Stimulated activated CD4-positive, alpha-beta T cell treated with anti-CD3 and anti-CD28 coated beads, Interleukin-2, amount 100 ng/mL, for 48 hours (primary cell): ENCODE measurements around the gene WWC1.
"Not testable (repeated sequence)": the region's sequence is repeated elsewhere in the genome, so short reads cannot be mapped to it uniquely, and the experiment has no call there.

ENCODE experiments used
- DNase-seq, 2 donors: peaks; one replicate each; pipeline ENCODE4 v3.0.0-alpha.2; 2020

WWC1 gene

DNA sequence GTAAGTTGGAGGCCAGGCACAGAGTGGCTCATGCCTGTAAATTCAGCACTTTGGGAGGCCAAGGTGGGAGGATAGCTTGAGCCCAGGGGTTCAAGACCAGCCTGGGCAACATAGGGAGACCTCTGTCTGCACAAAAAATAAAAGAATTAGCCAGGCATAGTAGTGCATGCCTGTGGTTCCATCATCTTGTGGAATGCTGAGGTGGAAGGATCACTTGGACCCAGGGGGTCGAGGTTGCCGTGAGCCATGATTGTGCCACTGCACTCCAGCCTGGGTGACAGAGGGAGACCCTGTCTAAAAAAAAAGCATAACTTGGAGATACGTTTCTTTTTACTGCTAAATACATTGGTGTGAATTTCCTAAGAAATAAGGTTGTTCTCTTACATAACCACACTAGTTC, 19.1 kb downstream of the WWC1 start:
- not testable (repeated sequence) for DNase-seq

DNA sequence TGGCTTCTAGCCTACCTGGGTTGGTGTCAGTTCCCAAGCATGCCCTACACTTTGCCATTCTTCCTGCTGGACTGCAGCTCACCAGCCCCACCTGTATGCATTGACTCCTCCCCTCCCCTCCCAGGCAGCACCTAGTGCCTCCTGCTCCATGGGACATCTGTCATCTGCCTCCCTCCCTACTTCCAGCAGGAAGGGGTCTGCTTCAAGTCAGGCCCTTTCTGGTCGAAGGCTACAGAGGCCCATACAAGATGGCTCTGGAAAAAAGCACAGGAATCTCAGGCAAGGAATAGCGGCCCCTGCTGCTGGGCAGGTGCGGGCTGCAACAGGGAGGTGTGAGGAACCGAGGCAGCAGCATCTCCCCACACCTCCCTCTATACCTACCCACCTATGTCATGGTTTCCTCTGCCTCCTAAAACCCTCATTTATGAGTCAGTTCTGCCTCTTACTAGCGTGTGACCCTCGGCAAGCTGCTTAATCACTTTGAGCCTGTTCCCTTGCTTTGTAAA, 19.7 kb downstream of the WWC1 start:
- DNase-seq: no peak

DNA sequence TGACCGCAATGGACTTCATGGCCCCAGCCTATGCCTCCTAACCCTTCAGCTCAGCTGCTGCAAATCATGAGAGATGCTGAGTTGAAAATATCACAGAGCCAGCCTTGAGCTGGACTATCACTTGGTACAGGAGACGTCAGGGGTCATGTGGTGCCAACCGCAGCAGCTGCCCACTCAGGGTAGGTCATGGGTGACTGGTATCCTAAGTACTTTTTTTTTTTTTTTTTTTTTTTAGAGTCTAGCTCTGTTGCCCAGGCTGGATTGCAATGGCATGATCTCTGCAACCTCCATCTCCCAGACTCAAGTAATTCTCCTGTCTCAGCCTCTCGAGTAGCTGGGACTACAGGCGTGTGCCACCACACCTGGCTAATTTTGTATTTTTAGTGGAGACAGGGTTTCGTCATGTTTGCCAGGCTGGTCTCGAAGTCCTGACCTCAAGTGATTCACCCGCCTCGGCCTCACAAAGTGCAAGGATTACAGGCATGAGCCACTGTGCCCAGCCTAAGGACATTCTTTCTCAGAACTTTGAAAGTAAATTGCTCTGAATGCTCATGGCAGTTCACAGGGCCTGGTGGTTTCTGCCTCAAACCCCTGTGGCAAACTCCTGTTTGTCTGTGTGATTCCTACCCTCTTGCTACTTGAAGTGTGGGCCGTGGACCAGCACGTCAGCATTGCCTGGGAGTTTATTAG, 21.3 kb downstream of the WWC1 start:
- DNase-seq: no peak

DNA sequence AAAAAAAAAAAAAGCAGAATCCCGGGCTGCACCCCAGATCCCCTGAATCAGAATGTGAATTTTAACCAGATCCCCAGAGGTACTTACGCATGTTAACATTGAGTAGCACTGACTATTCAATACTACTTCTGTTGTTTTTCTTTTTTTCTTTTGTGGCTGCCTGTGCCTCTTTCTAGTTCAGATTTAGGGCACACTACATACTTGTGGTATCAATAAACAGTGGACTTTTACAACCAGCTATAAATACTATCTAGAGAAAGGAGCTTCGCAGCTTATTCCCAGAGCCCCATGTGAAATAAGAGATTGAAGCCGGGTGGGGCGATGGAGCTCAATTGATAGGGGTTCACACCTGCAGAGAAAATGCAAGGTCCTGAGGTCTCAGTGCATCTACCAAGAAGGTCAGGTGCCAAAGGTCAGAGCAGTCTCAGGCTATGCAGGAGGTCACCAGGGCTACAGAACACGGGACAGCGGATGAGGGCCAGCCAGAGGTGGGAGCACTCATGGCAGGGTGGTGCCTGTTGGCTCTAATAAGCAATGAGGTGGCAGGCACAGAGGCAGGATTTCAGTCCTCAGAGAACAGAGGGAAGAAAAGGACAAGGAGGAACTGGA, 22.3 kb downstream of the WWC1 start:
- DNase-seq: no peak

DNA sequence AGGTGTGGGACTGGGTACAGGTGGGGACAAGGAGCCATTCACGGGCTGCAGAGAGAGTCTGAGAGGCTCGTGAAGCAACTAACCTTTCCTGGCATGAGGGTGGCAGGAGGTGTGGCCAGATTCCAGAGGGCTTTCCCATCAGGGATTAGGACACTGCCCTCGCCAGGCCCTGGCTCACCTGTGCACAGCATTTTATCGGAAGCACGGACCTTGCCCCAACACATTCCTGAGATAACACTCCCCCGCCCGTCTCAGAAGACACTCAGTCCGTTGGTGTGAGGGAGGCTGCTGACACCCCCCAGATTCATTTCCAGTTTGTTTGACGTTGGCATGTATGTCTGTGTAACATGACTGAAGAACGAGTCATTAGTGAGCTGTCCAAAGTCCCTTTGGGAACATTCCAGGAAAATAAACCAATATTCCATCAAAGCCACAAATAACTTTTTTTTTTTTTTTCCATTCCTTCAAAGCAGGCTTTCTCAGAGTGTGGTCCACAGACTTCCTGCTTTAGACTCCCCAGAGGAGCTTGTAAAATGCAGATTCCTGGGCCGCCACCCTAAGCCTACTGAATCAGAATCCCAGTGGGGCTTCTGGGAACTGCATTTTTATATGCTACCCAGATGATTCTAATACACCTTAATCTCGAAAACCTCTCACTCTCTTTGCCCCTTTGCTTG, 23.4 kb downstream of the WWC1 start:
- no peak for DNase-seq

DNA sequence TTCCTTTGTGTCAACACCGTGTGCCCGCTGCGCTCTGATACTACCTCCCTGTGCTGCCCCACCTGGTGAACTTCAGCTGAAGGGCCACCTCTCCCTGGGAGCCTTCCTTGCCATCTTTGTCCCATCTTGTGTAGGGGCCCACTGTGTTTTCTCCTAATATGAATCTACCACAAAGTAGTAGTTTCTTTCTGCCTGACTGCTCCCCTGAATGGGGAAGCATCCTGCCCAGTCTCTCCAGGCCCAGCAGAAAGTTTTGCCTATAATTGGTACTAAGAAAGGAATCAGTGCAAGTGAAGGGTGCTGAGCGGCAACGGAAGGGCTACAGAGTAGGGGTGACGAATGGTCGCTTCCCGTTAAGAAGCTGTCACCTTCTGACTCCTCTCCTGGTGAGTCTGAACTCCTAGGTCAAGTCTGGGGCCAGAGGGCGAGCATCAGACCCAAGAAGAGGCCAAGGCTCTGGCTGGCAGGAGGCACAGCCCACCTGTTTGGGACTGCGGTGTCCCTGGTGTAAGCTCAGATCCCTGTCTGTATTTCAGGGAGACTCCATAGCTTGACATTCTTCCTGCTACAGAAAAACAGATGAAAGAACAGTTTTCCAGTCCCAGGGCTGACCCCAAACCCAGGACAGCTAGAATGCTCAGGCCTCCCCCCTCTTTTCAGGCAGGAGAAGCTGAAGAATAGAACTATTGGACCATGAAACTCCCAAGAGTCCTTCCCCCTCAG, 24.1 kb downstream of the WWC1 start:
- no peak for DNase-seq

DNA sequence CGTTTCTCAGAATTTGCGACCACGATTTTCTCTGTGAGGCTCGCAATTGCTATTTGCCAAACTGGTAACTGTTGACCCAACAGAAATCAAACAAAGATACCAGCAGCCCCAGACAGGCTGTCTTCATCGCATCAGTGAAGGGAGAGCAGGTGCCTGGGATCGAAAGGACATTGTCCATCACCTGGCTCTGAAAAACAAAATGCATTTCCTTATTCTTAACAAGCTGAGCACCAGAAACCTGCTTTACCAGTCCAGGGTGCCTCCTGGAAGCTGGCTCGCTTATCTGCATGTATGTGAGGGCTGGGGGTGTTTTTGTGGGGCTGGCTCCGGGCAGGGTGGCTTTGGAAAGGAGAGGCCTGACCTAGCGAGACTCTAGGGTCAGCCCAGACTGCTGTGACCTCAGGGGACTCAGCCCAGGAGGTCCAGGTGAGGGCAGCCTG, 24.7 kb downstream of the WWC1 start:
- no peak for DNase-seq

DNA sequence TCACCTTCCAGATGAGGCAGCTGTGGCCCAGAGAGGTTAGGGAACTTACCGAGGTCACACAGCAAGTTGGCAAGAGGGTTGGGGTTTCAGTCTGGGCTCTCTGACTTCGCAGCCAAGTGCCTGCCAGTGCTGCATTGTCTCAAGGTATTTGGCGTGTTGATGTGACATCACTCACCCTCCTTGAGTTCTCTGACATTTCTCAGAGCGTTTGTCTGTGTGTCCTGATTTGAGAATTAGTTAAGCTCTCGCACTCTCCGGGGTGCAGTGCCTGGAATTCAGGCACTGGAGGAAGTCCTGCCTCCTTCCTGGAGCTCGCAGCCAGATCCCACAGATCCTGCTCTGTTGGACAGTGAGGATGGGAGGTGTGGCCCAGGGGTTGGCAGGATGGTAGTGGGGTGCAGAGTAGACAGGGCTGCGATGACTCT, 25.7 kb downstream of the WWC1 start:
- no peak for DNase-seq

DNA sequence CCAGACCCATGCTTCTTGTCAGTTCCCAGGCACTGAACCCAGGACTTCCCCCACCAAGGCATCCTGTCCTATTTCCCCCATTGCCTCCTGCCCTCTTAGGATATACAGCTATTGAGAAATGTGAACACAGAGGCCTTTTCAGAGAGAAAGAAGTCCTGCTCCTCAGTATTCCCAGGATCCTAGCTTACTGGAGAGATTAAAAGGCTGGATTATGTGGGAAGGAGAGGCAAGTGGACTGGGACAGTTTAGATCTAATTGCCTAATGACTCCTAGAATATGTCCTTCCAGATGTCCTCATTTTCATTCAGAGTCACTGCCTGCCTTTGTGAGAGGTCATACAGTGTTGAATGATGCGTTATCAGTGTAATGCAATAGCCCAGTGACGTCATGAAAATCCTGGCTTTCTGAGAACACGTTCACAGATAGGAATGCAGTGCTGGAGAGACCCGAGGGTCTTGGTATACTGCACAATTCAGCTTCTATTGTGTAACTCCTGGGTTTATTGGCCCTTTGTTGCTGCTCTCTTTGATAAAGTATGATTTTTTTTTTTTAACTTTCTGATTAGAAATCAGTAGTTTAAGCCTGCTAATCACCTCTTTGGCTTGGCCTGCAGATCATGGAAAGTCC, 26.2 kb downstream of the WWC1 start:
- DNase-seq: no peak

DNA sequence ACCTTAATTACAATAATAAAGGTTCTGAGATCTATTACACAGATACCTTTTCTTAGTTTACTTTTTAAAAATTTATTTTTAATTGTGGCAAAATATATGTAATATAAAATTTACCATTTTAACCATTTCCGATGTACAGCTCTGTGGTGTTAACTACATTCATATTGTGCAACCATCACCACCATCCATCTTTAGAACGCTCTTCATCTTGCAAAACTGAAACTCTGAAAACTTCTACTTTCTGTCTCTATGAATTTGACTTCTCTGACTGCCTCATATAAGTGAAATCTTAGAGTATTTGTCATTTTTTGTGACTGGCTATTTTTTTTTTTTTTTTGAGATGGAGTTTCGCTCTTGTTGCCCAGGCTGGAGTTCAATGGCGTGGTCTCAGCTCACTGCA, 26.8 kb downstream of the WWC1 start:
- DNase-seq: no peak

DNA sequence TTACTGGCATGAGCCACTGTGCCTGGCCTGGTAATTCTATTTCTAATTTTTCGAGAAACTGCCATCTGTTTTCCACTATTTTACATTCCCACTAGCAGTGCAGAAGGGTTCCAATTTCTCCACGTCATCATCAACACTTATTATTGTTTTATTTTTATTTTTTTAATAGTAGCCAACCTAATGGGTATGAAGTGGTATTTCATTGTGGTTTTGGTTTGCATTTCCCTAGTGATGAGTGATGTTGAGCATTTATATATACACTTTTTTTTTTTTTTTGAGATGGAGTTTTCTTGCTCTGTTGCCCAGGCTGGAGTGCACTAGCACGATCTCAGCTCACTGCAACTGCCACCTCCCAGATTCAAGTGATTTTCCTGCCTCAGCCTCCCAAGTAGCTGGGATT, 28.3 kb downstream of the WWC1 start:
- DNase-seq: no peak

DNA sequence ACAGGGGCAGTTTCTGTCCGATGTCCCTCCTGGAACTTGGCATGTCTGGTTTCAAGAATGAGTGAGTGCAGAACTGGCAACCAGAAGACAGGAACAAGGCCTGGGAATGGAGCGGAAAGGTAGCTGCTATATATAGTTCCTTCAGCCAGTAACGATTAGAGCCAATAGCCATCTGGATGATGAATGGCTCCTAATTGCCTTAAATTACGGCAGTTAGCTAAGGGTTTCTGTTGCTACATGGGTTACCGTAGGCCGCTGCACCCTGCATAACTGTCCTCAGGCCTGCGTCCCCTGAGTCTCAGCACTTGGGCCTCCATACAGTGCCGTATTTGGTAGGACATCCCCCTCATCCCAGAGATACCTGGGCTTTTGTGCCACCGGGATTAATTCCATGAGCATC, 29.4 kb downstream of the WWC1 start:
- no peak for DNase-seq

DNA sequence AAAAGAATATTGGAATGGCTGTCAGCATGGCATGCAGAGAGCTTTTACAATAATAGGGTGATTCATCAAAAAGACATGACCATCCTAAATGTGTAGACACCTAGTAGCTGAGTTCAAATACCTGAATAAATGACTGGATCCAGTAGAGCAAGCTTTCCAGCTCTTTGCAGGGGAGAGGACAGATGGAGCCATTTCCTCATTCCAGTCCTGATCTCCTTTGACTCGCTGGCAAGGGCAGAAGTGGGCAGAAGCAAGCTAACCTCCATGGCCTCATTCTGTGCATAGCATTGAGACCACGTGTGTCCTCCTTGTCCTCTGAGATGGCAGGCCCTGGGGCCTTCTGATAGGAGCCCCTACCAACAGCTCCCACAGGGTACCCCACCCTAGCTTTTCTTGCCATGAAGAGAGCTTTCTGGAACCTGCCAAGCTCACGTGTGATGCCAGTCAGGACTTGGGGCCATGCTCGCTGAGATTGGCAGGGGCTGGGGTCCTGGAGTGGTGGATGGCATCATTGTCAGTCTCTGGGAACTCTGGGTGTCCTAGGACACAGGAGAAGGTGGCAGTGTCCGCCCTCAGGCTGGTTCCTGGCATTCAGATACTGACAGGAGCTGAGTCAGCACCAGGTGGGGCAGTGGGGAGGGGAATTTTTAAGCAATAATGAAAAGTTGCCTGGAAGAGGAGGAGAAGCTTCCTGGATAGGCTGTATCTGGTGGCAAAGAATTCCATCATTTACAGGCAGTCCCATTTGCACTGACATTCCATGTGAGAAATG, 33.6 kb downstream of the WWC1 start:
- no peak for DNase-seq

DNA sequence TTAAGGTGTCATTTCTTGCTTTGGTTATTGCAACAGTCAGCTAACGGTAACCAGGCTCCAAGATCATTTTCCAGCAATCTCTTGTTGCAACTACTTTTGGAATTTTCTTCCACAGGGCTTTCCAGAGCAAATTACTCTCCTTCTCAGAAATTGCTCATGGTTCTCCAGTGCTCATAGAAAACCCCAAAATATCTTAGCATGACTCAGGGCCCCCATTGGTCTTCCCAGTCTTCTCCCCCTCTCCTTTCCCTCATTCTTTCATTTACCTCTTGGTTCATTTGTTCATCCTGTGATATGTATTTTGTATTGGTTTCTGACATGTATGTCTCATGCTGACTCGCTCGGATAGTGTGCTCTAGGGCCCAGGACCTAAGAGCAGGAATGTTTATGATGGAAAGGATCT, 35.6 kb downstream of the WWC1 start:
- no peak for DNase-seq

DNA sequence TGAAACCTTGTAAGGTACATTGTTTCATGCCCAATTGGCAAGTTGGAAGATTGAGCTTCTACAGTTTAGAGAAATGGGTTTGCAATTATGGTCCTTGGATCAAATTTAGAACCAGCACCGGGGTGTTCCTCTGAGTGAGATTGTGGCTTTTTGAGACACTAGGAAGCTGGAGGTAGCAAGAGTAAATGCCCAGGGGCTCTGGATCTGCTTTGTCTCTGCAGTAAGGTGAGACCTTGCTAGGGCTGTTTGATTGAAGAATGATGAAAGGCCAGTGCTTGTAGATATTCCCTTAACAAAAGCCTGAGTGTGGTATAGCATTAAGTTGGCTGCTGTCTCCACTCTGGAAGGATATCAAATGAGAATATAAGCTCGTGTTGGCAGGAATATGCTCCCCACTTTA, 36.0 kb downstream of the WWC1 start:
- DNase-seq: no peak

DNA sequence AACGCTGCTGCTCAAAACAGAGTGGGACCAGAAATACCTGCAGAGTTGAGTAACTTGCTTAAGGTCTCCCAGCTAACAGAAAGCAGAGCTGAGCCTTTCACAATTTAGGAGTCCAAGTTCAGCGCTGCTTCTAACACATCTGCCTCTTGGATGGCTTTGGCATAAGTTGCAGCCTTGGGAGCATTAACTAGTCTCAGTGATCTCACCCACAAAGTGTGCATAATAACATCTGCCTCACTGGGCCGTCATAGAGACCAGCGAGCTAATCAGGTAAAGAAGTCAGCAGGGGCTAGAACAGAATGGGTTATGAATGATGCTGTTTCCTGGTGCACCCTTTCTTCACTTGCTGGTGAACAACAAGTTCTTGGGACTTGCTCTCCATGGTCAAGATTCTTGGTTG, 36.5 kb downstream of the WWC1 start:
- no peak for DNase-seq

DNA sequence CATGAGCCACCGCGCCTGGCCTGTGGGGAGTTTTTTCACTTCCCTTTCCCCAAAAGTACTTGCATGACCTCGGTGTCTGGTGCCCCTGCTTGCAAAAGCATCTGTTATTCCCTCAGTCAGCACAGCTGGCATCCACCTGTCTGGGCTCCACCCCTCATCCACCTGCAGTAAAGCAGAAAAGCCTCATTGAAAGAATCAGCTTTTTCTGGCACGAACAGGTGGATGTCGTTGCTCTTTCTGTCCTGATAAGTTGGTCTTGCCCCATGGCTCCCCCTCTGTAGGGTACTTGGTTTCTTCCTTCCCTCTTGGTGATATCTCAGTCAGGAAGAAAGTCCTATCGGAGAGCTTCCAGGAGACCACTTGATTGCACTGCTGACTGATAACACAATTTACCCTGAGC, 37.4 kb downstream of the WWC1 start:
- DNase-seq: no peak

DNA sequence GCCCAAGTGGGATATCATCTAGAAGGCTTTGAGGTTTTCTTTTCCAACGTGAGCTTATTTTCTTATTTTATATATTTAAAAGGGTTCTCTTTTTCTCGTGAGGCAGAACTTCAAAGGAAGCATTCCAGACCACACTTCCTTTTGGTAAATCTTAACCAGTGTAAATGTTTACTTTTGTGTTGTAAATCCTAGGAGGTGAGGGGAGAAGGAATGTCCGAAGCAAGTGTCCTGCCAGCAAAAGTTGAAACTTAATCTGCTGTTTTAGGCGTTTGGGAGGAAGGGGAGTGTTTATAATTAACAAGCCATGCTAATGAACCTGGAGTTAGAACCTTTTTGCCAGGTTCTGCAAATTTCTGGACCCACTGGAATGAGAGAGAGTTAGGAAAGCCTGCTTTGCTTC, 37.9 kb downstream of the WWC1 start:
- no peak for DNase-seq

DNA sequence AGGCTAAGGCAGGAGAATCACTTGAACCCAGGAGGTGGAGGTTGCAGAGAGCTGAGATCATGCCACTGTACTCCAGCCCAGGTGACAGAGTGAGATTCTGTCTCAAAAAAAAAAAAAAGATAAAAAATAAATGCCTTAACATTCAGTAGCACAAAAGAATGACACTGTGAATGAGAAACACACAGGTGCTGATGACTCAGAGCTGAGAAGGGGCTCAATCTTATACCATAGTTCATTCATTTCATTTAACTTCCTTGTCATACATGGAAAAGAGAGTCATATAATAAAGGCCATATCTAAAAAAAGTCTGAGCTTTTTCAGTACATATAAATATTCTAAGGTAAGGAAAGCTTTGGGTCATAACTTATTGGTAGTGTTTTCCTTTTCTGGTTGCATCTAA, 40.6 kb downstream of the WWC1 start:
- DNase-seq: no peak

DNA sequence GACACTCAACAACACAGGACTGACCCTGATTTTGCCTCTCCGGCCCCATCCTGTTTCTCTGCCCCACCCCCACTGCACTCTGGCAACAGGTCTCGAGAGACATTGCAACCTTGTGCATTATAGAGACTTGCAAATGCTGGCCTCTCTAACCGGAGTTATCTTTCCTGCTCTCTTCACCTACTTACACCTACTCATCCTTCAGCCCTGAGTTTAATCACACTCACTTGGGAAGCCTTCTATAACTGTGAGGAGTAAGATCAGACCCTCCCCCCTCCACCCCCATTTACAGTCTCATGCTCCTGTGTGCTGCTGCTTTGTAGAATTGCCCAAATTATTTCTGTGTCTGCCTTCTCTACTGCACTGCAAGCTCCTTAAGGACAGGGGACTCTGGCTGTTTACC, 42.8 kb downstream of the WWC1 start:
- DNase-seq: no peak

DNA sequence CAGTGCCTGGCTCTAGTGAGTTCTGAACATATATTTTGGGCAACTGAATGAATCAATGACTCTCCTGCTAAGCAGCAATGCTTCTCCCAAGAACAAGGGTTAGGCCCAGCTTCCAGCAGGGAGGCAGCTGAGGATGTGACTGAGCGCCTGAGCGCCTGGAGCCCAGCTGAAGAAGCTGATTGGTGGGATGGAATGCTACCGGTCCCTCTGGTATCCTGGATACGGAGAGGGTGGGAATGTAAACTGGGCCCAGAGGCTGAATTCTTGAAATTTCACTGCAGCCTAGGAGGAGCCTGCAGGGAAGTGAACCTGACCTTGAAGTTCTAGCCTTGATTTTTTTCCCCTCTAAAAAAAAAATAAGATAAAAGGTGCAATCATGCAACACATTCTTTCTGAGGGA, 43.2 kb downstream of the WWC1 start:
- no peak for DNase-seq

DNA sequence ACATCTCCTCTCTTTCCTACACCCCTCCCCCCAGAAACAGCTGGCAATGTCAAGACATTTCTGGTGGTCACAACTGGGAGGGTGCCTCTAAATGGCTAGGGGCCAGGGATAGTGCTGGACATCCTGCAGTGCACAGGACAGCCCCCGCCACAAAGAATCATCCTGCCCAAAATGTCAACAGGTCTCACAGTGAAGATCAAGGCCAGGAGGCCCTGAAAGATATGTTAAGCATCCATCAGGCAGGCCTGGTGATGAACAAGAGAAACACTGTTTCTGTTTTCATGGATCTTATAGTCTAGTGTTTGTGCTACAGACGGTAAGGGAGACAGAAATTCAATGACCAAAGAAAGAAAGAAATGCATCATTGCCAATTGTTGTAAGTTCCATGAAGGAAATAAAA, 45.9 kb downstream of the WWC1 start:
- no peak for DNase-seq
